Activated CD4-positive, alpha-beta T cell treated with anti-CD3 and anti-CD28 coated beads, Interleukin-2, amount 10 ng/mL, durations not matched to agents 7 days and 5 days (primary cell): ENCODE measurements around the gene BLVRA. TPM values are rescaled to one million over a fixed set of nuclear protein-coding genes. Genes with fewer than 3 reads are reported as not detected.
"Not testable (repeated sequence)": the region's sequence is repeated elsewhere in the genome, so short reads cannot be mapped to it uniquely, and the experiment has no call there.

Experiments used
- CTCF ChIA-PET: fragments of 350-600 bp; sonication (Branson Sonifier 250); formaldehyde crosslinking; loops from one replicate; lab custom pipeline; 2021; ENCODE audit warnings: antibody characterized with exemption; lab: Charles Lee
- POLR2A ChIA-PET: fragments of 350-600 bp; sonication (Branson Sonifier 250); formaldehyde crosslinking; loops from one replicate; lab custom pipeline; 2021; ENCODE audit warnings: antibody characterized with exemption; lab: Charles Lee
- DNase-seq: peaks from one replicate; pipeline ENCODE4 v3.0.0-alpha.2; 2020
- H3K27ac Mint-ChIP-seq: one replicate; pipeline ENCODE4 v1.8.0; 2021; ENCODE audit warnings: mild to moderate bottlenecking, moderate library complexity, mixed read lengths
- H3K27me3 Mint-ChIP-seq: one replicate; pipeline ENCODE4 v1.8.0; 2021; ENCODE audit warnings: mixed read lengths
- H3K36me3 Mint-ChIP-seq: one replicate; pipeline ENCODE4 v1.8.0; 2021; ENCODE audit warnings: low read depth, mixed read lengths
- H3K4me1 Mint-ChIP-seq: one replicate; pipeline ENCODE4 v1.8.0; 2021; ENCODE audit warnings: mixed read lengths
- H3K4me3 Mint-ChIP-seq: one replicate; pipeline ENCODE4 v1.8.0; 2021; ENCODE audit warnings: mild to moderate bottlenecking, moderate library complexity, mixed read lengths
- H3K9me3 Mint-ChIP-seq: one replicate; pipeline ENCODE4 v1.8.0; 2021; ENCODE audit warnings: mixed read lengths
- total RNA-seq, 2 experiments: library from RNA; stranded (reverse); gene quantifications; one replicate each; pipeline ENCODE4 v1.2.3, GENCODE V29; 2021

The BLVRA gene
- total RNA-seq, 2 experiments from 2014 or later: 22.0 to 29.4 TPM

DNA sequence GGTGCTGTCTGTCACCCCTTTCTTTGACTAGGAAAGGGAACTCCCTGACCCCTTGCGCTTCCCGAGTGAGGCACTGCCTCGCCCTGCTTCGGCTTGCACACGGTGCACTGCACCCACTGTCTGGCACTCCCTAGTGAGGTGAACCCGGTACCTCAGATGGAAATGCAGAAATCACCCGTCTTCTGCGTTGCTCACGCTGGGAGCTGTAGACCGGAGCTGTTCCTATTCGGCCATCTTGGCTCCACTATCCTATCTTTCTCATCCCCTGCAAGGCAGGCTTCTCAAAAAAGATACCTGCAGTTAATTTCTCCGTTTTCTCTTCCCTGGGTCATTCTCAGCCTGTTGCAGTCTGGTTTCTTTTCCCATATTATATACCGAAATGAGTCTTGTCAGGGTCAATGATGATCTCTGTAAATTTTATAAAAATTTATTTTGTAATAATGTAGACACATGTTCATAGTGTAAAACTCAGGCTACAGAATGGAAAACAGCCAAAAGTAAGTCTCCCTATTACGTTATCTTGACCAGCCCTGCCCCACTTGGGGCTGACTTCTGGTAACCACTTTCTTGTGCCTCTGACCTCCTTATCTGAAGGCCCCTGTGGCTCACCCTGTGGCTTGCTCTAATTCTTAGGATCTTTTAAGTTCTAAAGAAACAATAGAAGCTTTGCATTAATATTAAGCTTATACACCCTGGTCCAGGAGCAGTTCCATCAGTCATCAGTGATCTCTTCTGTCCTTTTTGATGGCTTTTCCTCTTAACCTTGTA lies 20.7 kb downstream of the BLVRA start:
- CTCF ChIA-PET: no interaction called here

DNA sequence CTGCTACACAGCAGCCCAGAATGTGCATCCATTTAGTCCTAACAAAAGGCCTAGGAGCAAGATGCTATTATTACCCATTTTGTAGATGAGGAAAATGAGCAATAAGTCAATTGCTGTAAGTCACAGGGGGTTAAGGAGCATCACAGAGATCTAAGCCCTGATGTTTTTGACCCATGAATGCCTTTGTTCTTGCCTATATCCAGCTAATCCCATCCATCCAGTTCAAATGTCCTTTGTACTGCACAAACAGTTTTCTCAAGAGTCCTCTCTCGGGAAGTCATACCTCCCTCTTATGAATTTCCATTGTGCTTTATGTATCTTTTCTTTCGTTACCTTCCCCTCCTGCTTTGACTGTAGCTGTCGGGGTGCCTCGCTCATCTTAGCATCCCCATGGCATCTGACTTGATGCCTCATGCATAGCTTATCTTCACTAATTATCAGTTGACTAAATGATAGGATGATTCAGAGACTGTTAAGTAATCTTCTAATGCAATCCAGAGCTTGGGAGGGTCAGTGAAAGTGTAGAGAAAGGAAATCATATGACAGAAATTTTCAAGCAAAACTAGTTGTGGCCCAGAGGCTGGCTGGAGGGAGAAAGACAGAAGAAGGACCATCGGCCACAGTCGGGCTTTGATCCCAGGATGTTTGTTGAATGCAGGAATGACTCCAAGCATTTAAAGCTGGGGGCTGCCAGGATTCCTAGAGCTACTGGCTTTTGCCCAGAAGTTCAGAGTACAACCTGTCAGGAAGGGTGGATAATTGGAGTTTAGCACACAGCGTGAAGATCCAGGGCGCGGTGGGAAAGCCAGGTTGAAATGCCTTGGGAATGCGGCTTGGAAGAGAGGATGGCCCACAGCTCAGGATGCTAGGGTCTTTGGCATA lies 23.5 kb downstream of the BLVRA start:
- ChIA-PET POLR2A (no interaction called here), CTCF (interaction anchor here (0.8 to 1.2 kb wide), 3 partner anchors 8 to 22 kb away, joined by 3 to 4 read pairs (median 3); no protein-coding TSS in a partner anchor)
- no peak overlapping the region for H3K4me3 Mint-ChIP-seq

More for the DNA sequence above, 20.7 kb downstream of the BLVRA start:
- peak overlapping the region; percentile 14 for H3K27ac Mint-ChIP-seq
- POLR2A ChIA-PET: no interaction called here
- peaks cover 23% of the 10 kb centered on the region for H3K36me3 Mint-ChIP-seq
- no peaks in the 10 kb centered on the region for H3K27me3 Mint-ChIP-seq
- no peak overlapping the region for H3K4me3 Mint-ChIP-seq
- peaks cover 8% of the 10 kb centered on the region for H3K9me3 Mint-ChIP-seq
- no peak for DNase-seq
- peaks cover 5% of the 10 kb centered on the region for H3K4me1 Mint-ChIP-seq

DNA sequence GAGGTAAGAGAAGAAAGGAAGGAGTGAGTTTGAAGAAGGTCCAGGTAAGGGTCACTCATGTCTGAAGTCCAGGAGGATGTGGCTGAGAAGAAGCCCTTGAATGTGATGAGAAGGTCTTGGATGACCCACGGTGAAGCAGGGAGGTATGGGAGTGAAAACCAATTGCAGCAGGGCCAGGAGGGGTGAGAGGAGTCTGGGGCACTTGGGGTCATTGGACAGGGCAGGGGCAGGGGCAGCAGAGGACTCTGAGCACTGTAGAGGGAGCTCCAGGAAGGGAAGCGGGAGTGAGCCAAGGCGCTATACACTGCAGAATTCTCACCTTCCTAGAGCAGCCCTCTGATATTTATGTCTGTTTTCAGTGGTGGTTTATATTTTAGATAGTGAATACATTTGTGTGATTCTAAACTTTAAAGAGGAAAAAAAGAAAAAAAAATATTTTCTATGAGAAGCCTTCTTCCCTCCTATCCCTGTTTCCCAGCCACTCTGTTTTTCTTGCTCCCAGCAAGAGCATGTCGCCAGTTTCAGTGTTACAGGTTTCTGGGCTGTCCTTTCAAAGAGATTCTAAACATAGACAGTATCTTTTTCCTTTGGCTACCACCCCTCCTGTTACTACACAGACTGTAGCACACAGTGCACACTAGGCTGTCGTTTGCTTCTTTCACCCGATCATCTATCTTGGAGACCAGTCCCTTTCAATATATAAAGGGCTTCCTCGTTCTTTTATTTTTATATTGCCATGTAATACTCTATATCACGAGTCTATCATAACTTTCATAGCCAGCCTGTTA lies 24.5 kb downstream of the BLVRA start:
- ChIA-PET POLR2A (no interaction called here), CTCF (no interaction called here)
- Mint-ChIP-seq H3K4me3 (no peak overlapping the region), H3K27ac (no peak overlapping the region), H3K36me3 (peaks cover 18% of the 10 kb centered on the region), H3K9me3 (peaks cover 5% of the 10 kb centered on the region), H3K27me3 (no peaks in the 10 kb centered on the region), H3K4me1 (peaks cover 6% of the 10 kb centered on the region)
- DNase-seq: no peak

More for the DNA sequence above, 23.5 kb downstream of the BLVRA start:
- Mint-ChIP-seq H3K4me1 (peaks cover 6% of the 10 kb centered on the region), H3K27ac (no peak overlapping the region), H3K36me3 (peaks cover 18% of the 10 kb centered on the region), H3K9me3 (peaks cover 5% of the 10 kb centered on the region), H3K27me3 (no peaks in the 10 kb centered on the region)
- DNase-seq: no peak

DNA sequence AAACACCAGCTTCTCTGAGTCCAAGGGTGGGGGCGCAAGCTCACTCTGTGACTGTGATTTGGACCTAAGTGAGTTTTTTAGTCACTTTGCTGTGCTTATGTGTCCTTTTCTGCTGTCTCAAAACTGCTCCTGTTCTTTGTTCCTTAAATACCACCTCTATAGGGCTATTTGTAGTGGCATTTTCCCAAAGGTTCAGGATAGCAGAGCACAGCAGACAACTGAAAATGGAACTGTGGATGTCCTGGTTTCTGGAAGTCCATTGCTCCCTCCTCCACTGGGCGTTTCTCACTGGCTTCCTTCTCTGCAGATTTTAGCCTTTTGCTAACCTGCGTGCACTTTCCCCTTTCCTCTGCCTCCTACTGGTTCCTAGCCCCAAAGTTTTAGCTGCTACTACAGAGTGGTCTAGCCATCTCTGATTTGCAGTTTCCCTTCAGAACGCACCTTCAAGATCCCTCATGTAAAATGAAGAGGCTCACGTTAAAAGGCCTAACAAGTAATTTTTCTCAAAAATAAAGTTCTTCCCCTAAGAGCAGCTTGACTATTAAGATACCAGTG lies 25.6 kb downstream of the BLVRA start:
- ChIA-PET POLR2A (no interaction called here), CTCF (interaction anchor here (1.0 kb wide), 1 partner anchor 48 kb away, joined by 4 read pairs; no protein-coding TSS in a partner anchor)
- Mint-ChIP-seq H3K4me3 (no peak overlapping the region), H3K36me3 (peaks cover 15% of the 10 kb centered on the region), H3K27me3 (no peaks in the 10 kb centered on the region), H3K9me3 (peaks cover 1% of the 10 kb centered on the region), H3K4me1 (peaks cover 2% of the 10 kb centered on the region), H3K27ac (no peak overlapping the region)
- DNase-seq: no peak

DNA sequence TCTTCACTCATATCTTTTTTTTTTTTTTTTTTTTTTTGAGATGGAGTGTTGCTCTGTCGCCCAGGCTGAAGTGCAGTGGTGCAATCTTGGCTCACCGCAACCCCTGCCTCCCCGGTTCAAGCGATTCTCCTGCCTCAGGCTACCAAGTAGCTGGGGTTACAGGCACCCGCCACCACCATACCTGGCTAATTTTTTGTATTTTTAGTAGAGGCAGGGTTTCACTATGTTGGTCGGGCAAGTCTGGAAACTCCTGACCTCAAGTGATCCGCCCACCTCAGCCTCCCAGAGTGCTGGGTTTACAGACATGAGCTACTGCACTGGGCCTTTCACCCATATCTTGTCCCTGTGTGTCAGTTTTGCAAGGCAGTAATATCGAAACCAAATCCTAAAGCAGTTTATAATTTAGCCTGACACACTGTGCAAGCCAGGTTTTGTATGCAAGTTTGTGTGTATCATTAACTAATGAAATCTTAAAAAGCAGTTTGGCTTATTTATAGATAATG lies 26.2 kb downstream of the BLVRA start:
- H3K4me3 Mint-ChIP-seq, H3K4me1 Mint-ChIP-seq, DNase-seq: not testable (repeated sequence)

DNA sequence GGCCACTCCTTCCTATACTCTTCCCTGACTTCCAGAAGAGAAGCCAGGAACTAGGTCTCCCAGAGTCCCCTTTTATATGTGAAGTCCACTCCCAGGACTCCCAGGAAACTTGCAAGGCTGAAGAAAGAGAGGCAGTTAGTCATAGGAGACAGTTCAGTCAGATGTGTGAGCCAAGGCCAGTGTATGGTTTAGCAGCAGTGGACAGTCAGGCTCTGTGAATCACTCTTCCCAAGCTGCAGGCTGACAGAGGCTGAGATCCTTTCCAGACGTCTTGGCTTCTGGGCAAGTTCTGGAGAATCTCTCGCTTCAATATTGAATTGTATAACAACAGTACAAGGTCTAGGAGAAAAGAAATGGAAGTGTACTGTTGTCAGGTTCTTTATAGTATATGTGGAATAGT lies 26.9 kb downstream of the BLVRA start:
- DNase-seq: no peak
- H3K27ac Mint-ChIP-seq: no peak overlapping the region
- CTCF ChIA-PET: interaction anchor here (1.0 kb wide), 1 partner anchor 27 kb away, joined by 3 read pairs; the partner anchor contains the start of gene BLVRA
- POLR2A ChIA-PET: no interaction called here
- no peaks in the 10 kb centered on the region for H3K27me3 Mint-ChIP-seq
- H3K4me1 Mint-ChIP-seq: peaks cover 1% of the 10 kb centered on the region
- H3K4me3 Mint-ChIP-seq: no peak overlapping the region
- H3K9me3 Mint-ChIP-seq: no peaks in the 10 kb centered on the region
- peaks cover 5% of the 10 kb centered on the region for H3K36me3 Mint-ChIP-seq

More for the DNA sequence above, 26.2 kb downstream of the BLVRA start:
- peaks cover 11% of the 10 kb centered on the region for H3K36me3 Mint-ChIP-seq
- H3K27me3 Mint-ChIP-seq, POLR2A ChIA-PET, H3K9me3 Mint-ChIP-seq, H3K27ac Mint-ChIP-seq: not testable (repeated sequence)
- CTCF ChIA-PET: interaction anchor here (1.0 kb wide), 1 partner anchor 48 kb away, joined by 4 read pairs; no protein-coding TSS in a partner anchor

DNA sequence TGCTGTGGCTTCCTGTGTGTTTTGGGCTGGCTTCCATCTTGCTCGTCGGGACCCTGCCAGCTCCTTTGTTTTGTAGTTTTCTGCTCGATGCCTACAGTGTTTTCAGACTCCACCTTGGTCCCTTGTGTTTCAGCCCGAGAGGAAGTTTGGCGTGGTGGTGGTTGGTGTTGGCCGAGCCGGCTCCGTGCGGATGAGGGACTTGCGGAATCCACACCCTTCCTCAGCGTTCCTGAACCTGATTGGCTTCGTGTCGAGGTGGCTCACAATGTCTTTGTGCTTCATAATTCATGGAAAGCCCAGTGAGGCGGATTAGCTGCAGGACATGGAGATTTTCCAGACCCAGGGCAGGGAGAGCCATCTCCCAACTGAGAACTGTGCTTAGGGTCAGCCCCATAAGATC lies 29.3 kb downstream of the BLVRA start:
- CTCF ChIA-PET: no interaction called here
- POLR2A ChIA-PET: no interaction called here
- H3K9me3 Mint-ChIP-seq: no peaks in the 10 kb centered on the region
- peaks cover 8% of the 10 kb centered on the region for H3K36me3 Mint-ChIP-seq
- H3K27me3 Mint-ChIP-seq: no peaks in the 10 kb centered on the region
- no peak for DNase-seq
- H3K4me3 Mint-ChIP-seq: no peak overlapping the region
- no peak overlapping the region for H3K27ac Mint-ChIP-seq
- peaks cover 1% of the 10 kb centered on the region for H3K4me1 Mint-ChIP-seq

DNA sequence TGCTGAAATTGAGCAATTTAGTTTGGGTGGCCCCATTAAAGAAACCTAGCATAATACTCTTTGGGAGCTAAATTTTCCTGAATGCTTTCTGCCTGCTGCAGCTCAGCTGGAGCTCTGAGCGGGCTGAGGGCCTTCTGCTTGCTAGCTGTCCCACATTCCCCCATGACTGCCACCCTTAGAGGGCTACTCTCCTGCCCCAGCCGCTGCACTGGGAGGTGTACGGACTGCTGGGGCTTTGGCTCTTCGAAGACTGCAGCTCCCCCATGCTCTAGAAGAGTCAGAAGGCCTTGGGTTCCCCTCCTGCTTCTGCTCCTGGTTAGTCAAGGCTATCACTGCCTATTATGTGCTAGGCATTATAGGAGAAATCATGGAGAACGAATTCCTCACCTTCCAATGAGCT lies 31.5 kb downstream of the BLVRA start:
- no peaks in the 10 kb centered on the region for H3K27me3 Mint-ChIP-seq
- no peak overlapping the region for H3K27ac Mint-ChIP-seq
- no peaks in the 10 kb centered on the region for H3K9me3 Mint-ChIP-seq
- ChIA-PET POLR2A (no interaction called here), CTCF (interaction anchor here (0.7 kb wide), 1 partner anchor 8 kb away, joined by 3 read pairs; no protein-coding TSS in a partner anchor)
- no peak overlapping the region for H3K4me3 Mint-ChIP-seq
- H3K36me3 Mint-ChIP-seq: peaks cover 10% of the 10 kb centered on the region
- H3K4me1 Mint-ChIP-seq: peaks cover 9% of the 10 kb centered on the region
- no peak for DNase-seq

DNA sequence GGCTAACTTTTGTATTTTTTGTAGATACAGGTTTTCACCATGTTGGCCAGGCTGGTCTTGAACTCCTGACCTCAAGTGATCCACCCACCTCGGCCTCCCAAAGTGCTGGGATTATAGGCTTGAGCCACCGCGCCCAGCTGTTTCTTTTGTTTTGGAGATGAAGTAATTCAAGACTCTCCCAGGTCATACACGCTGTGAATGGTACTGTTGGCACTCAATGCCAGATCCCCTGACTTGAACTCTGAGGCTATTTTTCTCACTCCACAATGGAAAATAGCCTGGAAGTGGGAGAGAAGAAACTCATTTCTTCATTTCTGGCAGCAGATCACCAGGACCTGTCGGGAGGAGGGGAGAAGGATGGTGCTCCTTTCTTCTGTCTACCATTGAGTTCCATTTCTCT lies 32.4 kb downstream of the BLVRA start:
- no peak overlapping the region for H3K4me3 Mint-ChIP-seq
- no peak overlapping the region for H3K27ac Mint-ChIP-seq
- ChIA-PET POLR2A (no interaction called here), CTCF (no interaction called here)
- H3K27me3 Mint-ChIP-seq: no peaks in the 10 kb centered on the region
- H3K36me3 Mint-ChIP-seq: peaks cover 10% of the 10 kb centered on the region
- H3K9me3 Mint-ChIP-seq: no peaks in the 10 kb centered on the region
- DNase-seq: no peak
- H3K4me1 Mint-ChIP-seq: peaks cover 9% of the 10 kb centered on the region

DNA sequence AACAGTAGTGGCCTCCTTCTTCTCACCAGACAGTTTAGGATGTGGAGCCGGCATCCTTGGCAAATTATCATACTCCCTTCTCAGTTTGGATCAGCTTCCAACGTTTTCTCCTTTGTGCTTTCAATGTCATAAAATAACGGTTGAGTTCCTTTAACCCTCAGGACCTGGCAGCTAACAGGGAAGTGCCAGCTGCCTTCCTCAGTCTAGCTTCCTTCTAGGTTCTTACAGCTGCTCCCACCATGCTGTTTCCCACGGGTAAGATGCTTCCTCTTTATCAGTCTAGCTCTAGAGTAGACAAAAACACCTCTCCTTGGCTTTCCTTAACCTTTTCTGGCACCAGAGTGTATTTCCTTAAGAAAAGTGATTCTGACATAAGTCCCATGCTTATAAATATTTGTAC lies 33.2 kb downstream of the BLVRA start:
- Mint-ChIP-seq H3K36me3 (peaks cover 11% of the 10 kb centered on the region), H3K4me3 (no peak overlapping the region), H3K27me3 (no peaks in the 10 kb centered on the region), H3K27ac (no peak overlapping the region), H3K4me1 (peaks cover 8% of the 10 kb centered on the region), H3K9me3 (no peaks in the 10 kb centered on the region)
- no peak for DNase-seq
- POLR2A ChIA-PET: no interaction called here
- CTCF ChIA-PET: interaction anchor here (0.6 kb wide), 1 partner anchor 212 kb away, joined by 3 read pairs; no protein-coding TSS in a partner anchor

DNA sequence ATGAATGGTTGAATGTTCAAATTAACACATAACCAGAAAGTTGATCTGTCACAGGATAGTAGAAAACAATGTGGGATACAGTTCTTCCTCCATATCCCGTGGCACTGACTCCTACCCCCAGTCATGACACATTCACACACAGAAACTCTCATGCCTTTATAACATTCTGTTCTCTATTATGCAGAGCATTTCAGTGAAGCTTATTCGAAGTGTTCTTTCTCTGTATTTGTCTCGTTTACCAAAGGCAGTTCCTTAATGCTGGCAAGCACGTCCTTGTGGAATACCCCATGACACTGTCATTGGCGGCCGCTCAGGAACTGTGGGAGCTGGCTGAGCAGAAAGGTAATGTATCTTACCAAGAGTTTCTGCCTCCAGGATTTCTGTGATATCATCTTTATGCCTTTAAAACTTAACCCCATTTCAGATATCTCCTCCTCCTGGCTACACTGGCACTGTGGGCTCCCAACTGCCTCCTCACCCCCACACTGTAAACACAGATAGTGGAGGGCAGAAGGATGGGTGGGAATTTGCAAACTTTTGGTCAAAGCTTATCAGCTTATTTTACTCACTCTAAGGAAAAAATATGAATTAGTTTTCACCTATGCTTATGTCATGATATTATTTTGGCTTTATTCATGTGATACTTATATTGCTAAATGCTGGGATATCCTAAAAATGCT lies 34.1 kb downstream of the BLVRA start:
- DNase-seq: no peak
- Mint-ChIP-seq H3K27me3 (no peaks in the 10 kb centered on the region), H3K27ac (no peak overlapping the region), H3K4me1 (peaks cover 8% of the 10 kb centered on the region), H3K9me3 (no peaks in the 10 kb centered on the region), H3K36me3 (peaks cover 12% of the 10 kb centered on the region), H3K4me3 (no peak overlapping the region)
- ChIA-PET CTCF (interaction anchor here (0.6 kb wide), 1 partner anchor 211 kb away, joined by 3 read pairs; no protein-coding TSS in a partner anchor), POLR2A (no interaction called here)
